Left renal pelvis (tissue), 4 donors: ENCODE measurements around the gene ZNF341. TPM values are rescaled to one million over a fixed set of nuclear protein-coding genes. Genes with fewer than 3 reads are reported as not detected.

Source experiments
- DNase-seq, 4 donors: peaks; one replicate each; pipeline ENCODE4 v3.0.0-alpha.2; 2013; ENCODE audit warnings: low read depth in 4 of 4, low spot score in 3 of 4
- polyA plus RNA-seq, 4 donors: library from polyadenylated mRNA; unstranded; fragments of 120-200 nt; gene quantifications; one replicate each; pipeline ENCODE4 v1.2.1, GENCODE V29; 2013; ENCODE audit not compliant: insufficient read length in 4 of 4

Gene ZNF341
- polyA plus RNA-seq, 4 donors, result 2.0 to 4.6 (median 2.9) TPM

- no peak for DNase-seq
Observed at GRCh38 chr20:33701629-33702450, 30.0 kb upstream of the ZNF341 start.

DNA sequence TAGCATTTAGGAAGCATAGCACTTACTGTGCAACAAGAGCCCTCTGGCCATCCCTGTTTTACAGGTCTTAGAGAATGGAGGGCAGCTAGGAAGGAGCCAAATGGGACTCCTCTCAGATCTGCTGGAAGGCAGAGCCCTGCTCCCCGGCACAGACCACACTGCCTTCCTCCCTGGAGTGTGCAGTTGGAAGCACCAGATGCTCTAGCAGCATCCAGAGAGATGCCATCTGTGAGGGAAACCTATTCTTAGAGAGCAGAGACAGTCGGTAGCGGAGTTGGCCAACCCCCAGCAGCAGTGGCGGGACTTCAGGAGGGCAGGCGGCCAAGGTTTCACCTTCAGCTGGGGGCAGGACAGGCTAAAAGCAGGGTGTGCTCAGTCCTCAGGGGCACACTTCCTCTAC lies 28.9 kb upstream of the ZNF341 start:
- no peak for DNase-seq

- no peak for DNase-seq
Observed at GRCh38 chr20:33703498-33704137, 28.2 kb upstream of the ZNF341 start.

DNA sequence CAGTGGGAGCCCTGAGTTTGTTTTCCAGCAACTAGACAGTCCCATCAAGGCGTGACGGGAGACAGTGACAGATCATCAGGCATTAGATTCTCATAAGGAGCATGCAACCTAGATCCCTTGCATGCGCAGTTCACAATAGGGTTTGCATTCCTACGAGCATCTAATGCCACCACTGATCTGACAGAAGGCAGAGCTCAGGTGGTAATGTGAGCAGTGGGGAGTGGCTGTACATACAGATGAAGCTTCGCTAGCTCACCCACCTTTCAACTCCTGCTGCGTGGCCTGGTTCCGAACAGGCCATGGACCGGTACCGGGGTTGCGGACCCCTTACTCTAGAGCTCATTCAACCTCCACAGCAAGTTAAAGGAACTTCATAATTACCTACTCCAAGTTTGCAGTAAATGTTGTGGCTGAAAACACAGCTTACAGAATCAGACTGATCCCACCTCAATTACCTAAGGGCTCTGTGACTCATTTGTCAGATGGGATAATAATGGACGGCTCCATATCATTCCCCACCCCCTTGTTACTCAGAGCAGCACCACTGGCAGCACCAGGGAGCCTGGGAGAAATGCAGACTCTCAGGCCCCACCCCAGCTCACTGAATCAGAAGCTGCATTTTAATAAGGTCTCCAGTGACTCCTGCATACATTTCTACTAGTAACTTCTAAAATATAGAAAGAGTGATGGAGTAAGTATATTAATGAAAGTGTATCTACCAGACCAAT lies 27.4 kb upstream of the ZNF341 start:
- no peak for DNase-seq

GRCh38 chr20:33707668-33708067 lies 24.1 kb upstream of the ZNF341 start:
- no peak for DNase-seq

DNA sequence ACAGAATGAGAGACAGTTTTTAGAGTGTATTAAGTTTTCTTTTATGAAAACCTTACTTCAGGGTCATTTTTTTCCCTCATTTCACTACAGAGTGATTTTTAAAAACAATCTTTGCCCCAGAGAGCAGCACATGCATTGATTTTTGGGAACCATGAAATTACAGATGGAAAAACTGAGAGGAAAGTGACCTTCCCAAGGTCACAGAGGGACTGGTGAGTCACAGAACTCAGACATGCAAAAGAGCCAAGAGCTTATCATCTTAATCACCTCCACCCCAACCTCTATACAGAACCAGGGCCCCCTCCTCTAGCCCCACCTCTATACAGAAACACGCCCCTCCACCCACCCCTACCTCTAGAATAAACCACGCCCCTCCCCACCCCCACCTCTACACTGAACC lies 22.4 kb upstream of the ZNF341 start:
- no peak for DNase-seq

DNA sequence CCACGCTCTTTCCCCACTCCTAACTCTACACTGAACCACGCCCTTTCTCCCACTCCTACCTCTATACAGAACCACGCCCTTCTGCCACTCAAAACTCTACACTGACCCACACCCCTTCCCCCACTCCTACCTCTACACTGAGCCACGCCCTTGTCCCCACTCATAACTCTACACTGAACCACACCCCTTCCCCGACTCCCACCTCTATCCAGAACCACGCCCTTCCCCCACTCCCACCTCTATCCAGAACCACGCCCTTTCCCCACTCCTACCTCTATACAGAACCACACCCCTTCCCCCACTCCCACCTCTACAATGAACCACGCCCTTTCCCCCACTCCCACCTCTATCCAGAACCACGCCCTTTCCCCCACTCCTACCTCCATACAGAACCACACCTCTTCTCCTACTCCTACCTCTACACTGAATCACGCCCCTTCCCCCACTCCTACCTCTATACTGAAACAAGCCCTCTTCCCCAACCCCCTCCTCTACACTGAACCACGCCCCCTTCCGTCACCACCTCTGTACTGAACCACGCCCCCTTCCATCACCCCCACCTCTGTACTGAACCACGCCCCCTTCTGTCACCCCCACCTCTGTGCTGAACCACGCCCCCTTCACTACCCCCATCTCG lies 21.8 kb upstream of the ZNF341 start:
- DNase-seq, result no peak

DNA sequence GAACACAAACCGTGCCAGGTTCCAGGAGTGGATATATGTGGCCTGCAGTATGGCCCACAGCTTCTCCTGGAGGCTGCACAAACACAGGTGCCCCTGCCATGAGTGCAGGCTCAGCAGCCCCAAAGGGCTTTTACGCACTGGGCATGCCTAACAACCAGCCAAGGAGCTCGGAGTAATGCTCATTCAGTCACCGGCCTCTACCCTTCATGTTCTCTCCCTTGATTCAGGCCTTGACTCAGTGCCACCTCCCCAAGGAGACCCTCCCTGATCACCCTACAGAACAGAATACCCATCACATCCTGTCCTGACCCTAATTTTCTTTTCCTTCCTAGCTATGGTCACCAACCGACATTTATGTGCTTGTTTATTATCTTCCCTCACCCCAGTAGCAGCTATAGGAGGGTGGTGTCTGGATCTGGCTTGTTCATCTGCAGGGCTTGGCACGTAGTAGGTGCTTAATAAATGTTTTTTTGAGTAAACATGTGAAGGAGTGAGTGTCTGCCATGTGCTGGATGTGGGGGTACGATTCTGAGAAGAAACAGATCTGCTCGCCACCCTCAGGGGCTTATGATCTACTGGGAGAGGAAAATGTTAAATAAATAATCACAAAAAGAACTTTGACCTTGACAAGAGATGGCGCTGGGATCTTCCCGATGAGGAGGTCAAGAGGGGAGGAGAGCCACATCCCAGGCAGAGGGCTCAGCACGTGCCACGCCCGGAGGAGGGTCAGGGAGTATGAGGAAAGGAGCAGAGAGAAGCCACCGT lies 20.9 kb upstream of the ZNF341 start:
- no peak for DNase-seq

DNA sequence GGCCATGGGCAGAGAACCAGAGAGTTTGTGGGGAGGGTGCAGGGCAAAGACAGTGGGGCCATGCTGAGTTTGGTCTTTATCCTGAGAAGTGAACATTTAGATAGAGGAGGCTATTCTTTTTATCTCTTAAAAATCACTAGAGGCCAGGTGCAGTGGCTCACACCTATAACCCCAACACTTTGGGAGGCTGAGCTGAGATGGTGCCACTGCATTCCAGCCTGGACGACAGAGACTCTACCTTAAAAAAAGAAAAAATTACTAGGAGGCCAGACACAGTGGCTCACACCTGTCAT lies 20.4 kb upstream of the ZNF341 start:
- DNase-seq, result no peak

DNA sequence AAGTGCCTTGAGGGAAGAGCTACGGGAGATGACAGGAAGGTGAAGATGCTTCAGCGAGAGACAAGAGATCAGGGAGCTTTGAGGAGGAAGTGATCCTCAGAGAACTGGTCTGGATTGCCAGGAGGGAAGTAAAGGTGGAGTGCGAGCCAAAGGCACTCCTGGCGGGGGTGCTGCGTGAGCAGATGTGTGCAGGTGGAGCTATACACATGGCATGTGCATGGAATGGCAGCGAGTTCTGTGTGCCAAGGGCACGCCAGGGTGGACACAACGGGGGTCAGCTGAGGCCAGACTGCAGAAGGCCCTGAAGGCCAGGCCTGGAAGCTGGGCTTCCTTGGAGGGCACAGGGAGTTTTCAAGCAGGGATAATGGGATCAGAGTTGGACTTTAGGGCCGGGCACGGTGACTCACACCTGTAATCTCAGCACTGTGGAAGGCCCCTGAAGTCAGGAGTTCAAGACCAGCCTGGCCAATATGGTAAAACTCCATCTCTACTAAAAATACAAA lies 17.9 kb upstream of the ZNF341 start:
- no peak for DNase-seq

DNA sequence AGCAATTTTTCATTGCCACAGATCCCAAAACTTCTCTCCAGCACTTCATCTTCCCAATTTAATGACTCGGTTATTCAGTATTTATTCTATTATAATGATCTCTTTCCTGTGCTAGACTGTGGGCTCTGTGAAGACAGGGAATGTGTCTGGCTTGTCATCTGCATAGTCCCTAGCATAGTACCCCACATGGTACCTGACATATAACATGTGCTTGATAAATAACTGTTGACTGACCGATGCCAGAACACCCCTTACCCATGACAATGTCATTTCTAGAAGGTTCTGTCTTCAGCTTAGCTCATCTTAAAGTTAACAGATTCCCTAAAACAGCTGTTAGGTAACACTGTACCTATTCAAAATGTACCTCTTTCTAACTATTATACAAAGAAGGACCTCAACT lies 15.3 kb upstream of the ZNF341 start:
- DNase-seq, result no peak

- no peak for DNase-seq
Observed at GRCh38 chr20:33719277-33719988, 12.4 kb upstream of the ZNF341 start.

GRCh38 chr20:33719989-33720709 lies 11.6 kb upstream of the ZNF341 start, which contains the start of gene PXMP4:
TSS of gene PXMP4 (minus strand) at chr20:33720310. CDS start at chr20:33720207, 103 bp downstream.
- DNase-seq, result peak; percentile 80 to 89 (median 86)

- DNase-seq, result no peak
Observed at GRCh38 chr20:33721391-33722140, 10.2 kb upstream of the ZNF341 start.

GRCh38 chr20:33724439-33725094 lies 7.2 kb upstream of the ZNF341 start:
- DNase-seq, result no peak

DNA sequence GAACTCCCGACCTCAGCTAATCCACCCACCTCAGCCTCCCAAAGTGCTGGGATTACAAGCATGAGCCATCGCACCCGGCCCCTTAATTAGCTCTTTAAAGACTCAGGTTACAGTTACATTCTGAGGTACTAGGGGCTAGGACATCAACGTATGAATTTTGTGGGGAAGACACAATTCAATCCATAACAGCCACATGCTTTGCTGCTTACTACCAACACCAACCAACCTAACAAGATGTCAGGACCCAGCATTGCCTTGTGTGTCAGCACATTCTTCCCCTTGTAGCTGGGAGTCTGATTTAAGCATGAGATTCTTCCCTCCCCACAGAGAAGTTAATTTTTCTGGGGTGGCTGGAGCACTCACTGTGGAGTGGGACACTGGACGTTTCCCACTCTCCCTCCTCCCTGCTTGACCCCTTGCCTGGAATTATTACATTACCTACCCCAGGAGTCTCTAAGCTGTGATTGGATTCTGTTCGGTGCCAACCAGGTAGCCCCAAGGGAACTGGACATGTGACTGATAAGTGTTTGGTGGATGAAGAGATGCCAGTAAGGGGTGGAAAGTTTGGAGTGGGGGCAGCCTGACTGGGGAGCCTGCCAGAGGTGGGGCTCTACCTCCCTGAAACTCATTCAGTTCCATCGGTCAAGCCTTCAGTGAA lies 6.1 kb upstream of the ZNF341 start:
- no peak for DNase-seq

DNA sequence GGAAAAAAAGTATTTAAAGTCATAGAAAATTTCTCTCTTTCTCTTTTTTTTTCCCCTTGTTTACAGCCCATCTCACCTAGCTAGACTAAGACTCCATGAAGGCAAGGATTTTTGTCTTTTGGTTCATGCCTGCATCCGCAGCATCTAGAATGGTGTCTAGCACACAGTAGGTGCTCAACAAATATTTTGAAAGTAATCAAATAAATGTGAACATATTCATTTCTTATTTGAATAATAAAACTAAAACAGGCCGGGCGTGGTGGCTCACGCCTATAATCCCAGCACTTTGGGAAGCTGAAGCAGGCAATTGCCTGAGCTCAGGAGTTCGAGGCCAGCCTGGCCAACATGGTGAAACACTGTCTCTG lies 4.7 kb upstream of the ZNF341 start:
- DNase-seq, result no peak
